K562 (cell line): ENCODE measurements around the gene EFCAB9. TPM values are rescaled to one million over a fixed set of nuclear protein-coding genes. Genes with fewer than 3 reads are reported as not detected.

Experiments
- ATAC-seq: fragments of 200-7000 bp; cut with Tn5 transposase; 3 replicates; pipeline ENCODE4 v1.9.1; 2020; ENCODE audit warnings: moderate library complexity
- BruUV-seq: library from RNA; stranded (reverse); fragments of 400-500 nt; replicated peaks from 2 replicates; lab custom pipeline; 2021; lab: Mats Ljungman, UMichigan
- CTCF ChIA-PET: fragments of 300-600 bp; formaldehyde crosslinking; extraction: SDS; loops from one replicate; lab custom pipeline; 2021; ENCODE audit warnings: low intra/inter-chr PET ratio; lab: Yijun Ruan, JAX
- POLR2A ChIA-PET: fragments of 300-600, 350-650 bp; sonication (Branson Sonifier 250); formaldehyde crosslinking; extraction: SDS; loops from one replicate; lab custom pipeline; 2021; ENCODE audit warnings: antibody characterized with exemption, inconsistent platforms; lab: Yijun Ruan, JAX
- DNase-seq, 4 experiments: peaks; one replicate each; pipeline versions ENCODE4 v3.0.0 to v3.0.0-alpha.2; 2011 to 2018; ENCODE audit warnings: low spot score in 3 of 4, mixed read lengths in 3 of 4; ENCODE audit errors: extremely low read depth in 1 of 4
- FAIRE-seq: peaks from 2 replicates; lab custom pipeline; 2011; peaks lifted over from hg19 to GRCh38; lab: Jason Lieb, UNC
- H2AFZ ChIP-seq: 2 replicates; pipeline ENCODE4 v1.6.0; 2011; ENCODE audit warnings: low read depth, low read length, control low read depth, inconsistent platforms
- H3K27ac ChIP-seq: fragments of 200-600 bp; 3 replicates; pipeline ENCODE4 v1.8.0; 2011; ENCODE audit warnings: low read depth, mild to moderate bottlenecking, control low read depth, inconsistent platforms, low read length, moderate library complexity, mixed read lengths; ENCODE audit errors: extremely low read depth
- H3K27me3 ChIP-seq, 2 experiments: fragments of 300-600 bp in 1 of 2; 2 replicates in 1 of 2; 3 replicates in 1 of 2; pipeline versions ENCODE4 v1.6.0 to v1.8.0; 2011; ENCODE audit warnings: inconsistent platforms in 2 of 2, low read length in 2 of 2, mild to moderate bottlenecking in 1 of 2, mixed read lengths in 1 of 2, moderate library complexity in 1 of 2; ENCODE audit not compliant: control insufficient read depth in 2 of 2, insufficient read depth in 2 of 2
- H3K36me3 ChIP-seq: fragments of 300-600 bp; 3 replicates; pipeline ENCODE4 v1.8.0; 2011; ENCODE audit warnings: mild to moderate bottlenecking, low read length, inconsistent platforms; ENCODE audit not compliant: control insufficient read depth, insufficient read depth
- H3K4me1 ChIP-seq, 2 experiments: fragments of 200-600 bp in 1 of 2; replicated peaks in 1 of 2; 2 replicates in 1 of 2; 3 replicates in 1 of 2; pipeline versions ENCODE4 v1.5.1 to v1.8.0; 2011; ENCODE audit warnings: inconsistent platforms in 2 of 2, low read length in 2 of 2, mild to moderate bottlenecking in 1 of 2, mixed read lengths in 1 of 2, moderate library complexity in 1 of 2; ENCODE audit not compliant: control insufficient read depth in 2 of 2, insufficient read depth in 2 of 2
- H3K4me2 ChIP-seq: 2 replicates; pipeline ENCODE4 v1.6.1; 2011; ENCODE audit warnings: low read length, control low read depth, inconsistent platforms, mixed read lengths; ENCODE audit not compliant: insufficient read depth
- H3K4me3 ChIP-seq: fragments of 200-600 bp; sonication (generic), shearing (Covaris generic); 2 replicates; pipeline ENCODE4 v1.5.1; 2016; ENCODE audit warnings: control low read depth, inconsistent platforms
- H3K79me2 ChIP-seq: fragments of 200-600 bp; 3 replicates; pipeline ENCODE4 v1.8.0; 2011; ENCODE audit warnings: low read length, inconsistent platforms; ENCODE audit not compliant: control insufficient read depth, insufficient read depth
- H3K9ac ChIP-seq, 2 experiments: 2 replicates each; pipeline versions ENCODE4 v1.6.0 to v1.6.1; 2011; ENCODE audit warnings: low read depth in 2 of 2, low read length in 2 of 2, control low read depth in 1 of 2, inconsistent platforms in 1 of 2, mild to moderate bottlenecking in 1 of 2, mixed read lengths in 1 of 2; ENCODE audit not compliant: insufficient read depth in 1 of 2
- H3K9me1 ChIP-seq: one replicate; pipeline ENCODE4 v1.6.0; 2011; ENCODE audit warnings: inconsistent platforms, mild to moderate bottlenecking, low read length, moderate library complexity; ENCODE audit not compliant: control insufficient read depth, insufficient read depth
- H3K9me3 ChIP-seq: replicated peaks from 2 replicates; pipeline ENCODE4 v1.5.1; 2011; ENCODE audit warnings: low read depth, low read length, inconsistent platforms; ENCODE audit not compliant: control insufficient read depth, insufficient read depth
- H4K20me1 ChIP-seq: replicated peaks from 2 replicates; pipeline ENCODE4 v1.6.1; 2011; ENCODE audit warnings: low read length, inconsistent platforms, mixed read lengths; ENCODE audit not compliant: control insufficient read depth, insufficient read depth
- DNMT1 ChIP-seq: fragments of 450-650 bp; IDR thresholded peaks from 2 replicates; pipeline ENCODE4 v1.6.1; 2016; ENCODE audit warnings: antibody characterized with exemption, mild to moderate bottlenecking
- EGR1 ChIP-seq: fragments of 450-650 bp; conservative IDR thresholded peaks from 2 replicates; pipeline ENCODE4 v1.6.1; 2017; ENCODE audit warnings: mild to moderate bottlenecking
- FOSL1 ChIP-seq: fragments of 200-800 bp; sonication (Bioruptor generic); conservative IDR thresholded peaks from 2 replicates; pipeline ENCODE4 v1.6.1; 2016; ENCODE audit warnings: missing genetic modification characterization, missing compliant biosample characterization
- RB1 ChIP-seq: fragments of 450-650 bp; IDR thresholded peaks from 2 replicates; pipeline ENCODE4 v1.6.1; 2017; ENCODE audit warnings: low read depth, mild to moderate bottlenecking
- RBBP5 ChIP-seq: fragments of 200-600 bp; sonication (generic); IDR thresholded peaks from 2 replicates; pipeline ENCODE4 v1.6.1; 2012; ENCODE audit warnings: borderline replicate concordance, mild to moderate bottlenecking, low read length, control low read depth, inconsistent platforms; ENCODE audit not compliant: insufficient read depth, poor library complexity, severe bottlenecking
- RBM34 ChIP-seq: fragments of 200-400 bp; formaldehyde crosslinking; IDR thresholded peaks from 2 replicates; pipeline ENCODE4 v1.6.1; 2018; ENCODE audit warnings: low read length, borderline replicate concordance; ENCODE audit not compliant: insufficient read depth
- SUPT5H ChIP-seq: fragments of 450-650 bp; IDR thresholded peaks from 2 replicates; pipeline ENCODE4 v1.6.1; 2016
- TOE1 ChIP-seq, 2 experiments: fragments of 450-650 bp in 1 of 2; sonication (generic) in 1 of 2; formaldehyde crosslinking in 1 of 2; IDR thresholded peaks; 2 replicates each; pipeline versions ENCODE4 v1.7.1 to v1.8.0; 2016 to 2022; ENCODE audit warnings: borderline replicate concordance in 2 of 2, mild to moderate bottlenecking in 2 of 2, antibody characterized with exemption in 1 of 2, inconsistent platforms in 1 of 2, low read depth in 1 of 2, missing genetic modification reagents in 1 of 2, moderate library complexity in 1 of 2
- UBTF ChIP-seq, 2 experiments: IDR thresholded peaks; 2 replicates each; pipeline ENCODE4 v1.6.1; 2012; ENCODE audit warnings: improper control_type of control experiment in 2 of 2, low read depth in 2 of 2, low read length in 2 of 2, borderline replicate concordance in 1 of 2
- ZBTB1 ChIP-seq: sonication (generic); formaldehyde crosslinking; IDR thresholded peaks from 2 replicates; pipeline ENCODE4 v1.8.1; 2023; ENCODE audit warnings: missing genetic modification reagents, low read depth, mild to moderate bottlenecking, borderline replicate concordance
- ZC3H8 ChIP-seq: fragments of 450-650 bp; IDR thresholded peaks from 2 replicates; pipeline ENCODE4 v1.6.1; 2017
- ZNF347 ChIP-seq: fragments of 450-650 bp; formaldehyde crosslinking; IDR thresholded peaks from 2 replicates; pipeline ENCODE4 v1.4.0; 2020; ENCODE audit warnings: low read depth, mild to moderate bottlenecking, moderate library complexity
- WGBS: fragments of 100-300 bp; shearing (Covaris generic); methylation state at CpG from one replicate; pipeline ENCODE4 v1.1.6; 2016; ENCODE audit warnings: low coverage, mixed read lengths; ENCODE audit not compliant: insufficient coverage; ENCODE audit errors: missing lambda C conversion rate; 5-methylcytosine and 5-hydroxymethylcytosine counted together
- in situ Hi-C: fragments of 300-500 bp; cut with MboI; formaldehyde crosslinking; loops from 4 replicates; pipeline ENCODE4 v1.15.0; 2018; ENCODE audit warnings: inconsistent platforms, mixed read lengths
- intact Hi-C: fragments of 100-400 bp; cut with micrococcal nuclease; formaldehyde crosslinking; loops from 2 replicates; pipeline ENCODE4 v1.14.2; 2022
- polyA plus RNA-seq, 8 experiments: library from polyadenylated mRNA; depleted of rRNA in 4 of 8; stranded (reverse) in 5 of 8; unstranded in 3 of 8; fragments of >200 nt; fragmentation: Nextera tagmentation in 2 of 8; fragmentation: Illumina TruSeq in 1 of 8; extraction: Ambion mirVana in 2 of 8; extraction: Trizol in 1 of 8; gene quantifications; 2 replicates each; pipeline versions ENCODE4 v1.2.1 to v1.2.3, GENCODE V29; 2011 to 2014; ENCODE audit warnings: inconsistent platforms in 1 of 8, missing spikeins in 1 of 8
- total RNA-seq, 7 experiments: library from RNA; depleted of rRNA in 6 of 7; stranded (reverse); fragments of >200 nt in 6 of 7; fragmentation: Illumina TruSeq in 2 of 7; extraction: Trizol in 2 of 7; gene quantifications; 2 replicates each; pipeline versions ENCODE4 v1.2.1 to v1.2.3, GENCODE V29; 2011 to 2021; ENCODE audit warnings: low replicate concordance in 1 of 7

EFCAB9 gene
- total and polyA plus RNA-seq, 9 of the 15 experiments (the other 6 are each of a cell fraction or from before 2014, with no cell fraction given) = not detected

GRCh38 chr5:172219296-172219695 is 25.3 kb downstream of the EFCAB9 start:
- no peaks in the 10 kb centered on the region for H3K9me1 ChIP-seq
- POLR2A ChIA-PET = no interaction called here
- TF ChIP-seq FOSL1 (tag) = no peak
- FAIRE-seq (no peak), DNase-seq (no peak), ATAC-seq (no peak)
- no TSS peak for BruUV-seq
- H3K4me3 ChIP-seq = no peak overlapping the region
- in situ Hi-C loops (no loop called here), intact Hi-C loops (no loop called here)
- no peaks in the 10 kb centered on the region for H3K79me2 ChIP-seq
- H2AFZ ChIP-seq = no peak overlapping the region
- 0% methylated on average over 2 of the region's 2 CpGs for WGBS
- H4K20me1 ChIP-seq = no peaks in the 10 kb centered on the region
- no peaks in the 10 kb centered on the region for H3K9me3 ChIP-seq
- no peak overlapping the region for H3K27ac ChIP-seq
- H3K9ac ChIP-seq = no peak overlapping the region
- H3K4me2 ChIP-seq = no peak overlapping the region
- CTCF ChIA-PET = no interaction called here
- no peaks in the 10 kb centered on the region for H3K36me3 ChIP-seq
- H3K4me1 ChIP-seq = no peaks in the 10 kb centered on the region
- H3K27me3 ChIP-seq = peaks cover 8 to 10% of the 10 kb centered on the region in 2 experiments; a peak in 4 of 5 replicates

GRCh38 chr5:172223901-172224873 is 30.2 kb downstream of the EFCAB9 start:
- intact Hi-C loops = no loop called here
- no peak for TF ChIP-seq ZBTB1 (CRISPR knock-in tag)
- TF ChIP-seq ZNF347 (CRISPR knock-in tag) = no peak
- no peak for TF ChIP-seq RB1
- no peak for TF ChIP-seq UBTF (IDR thresholded peaks at IDR 0.05; ENCODE audit: borderline replicate concordance in 1 of 2, low read depth in 2 of 2, low read length in 2 of 2)
- TF ChIP-seq EGR1 = no peak
- TF ChIP-seq TOE1 (IDR thresholded peaks at IDR 0.05; ENCODE audit: borderline replicate concordance) = no peak
- no peak for TF ChIP-seq TOE1 (CRISPR knock-in tag; IDR thresholded peaks at IDR 0.05; ENCODE audit: borderline replicate concordance, low read depth)
- TF ChIP-seq RBM34 = no peak
- no peak for TF ChIP-seq SUPT5H
- TF ChIP-seq DNMT1 = no peak
- TF ChIP-seq ZC3H8 = no peak
- TF ChIP-seq RBBP5 = no peak
- no peak overlapping the region for H3K27ac ChIP-seq
- ChIA-PET POLR2A (no interaction called here), CTCF (no interaction called here)
- no peak overlapping the region for H2AFZ ChIP-seq
- no TSS peak for BruUV-seq
- H3K9me3 ChIP-seq = no peaks in the 10 kb centered on the region
- no peaks in the 10 kb centered on the region for H3K4me1 ChIP-seq
- H4K20me1 ChIP-seq = no peaks in the 10 kb centered on the region; the same call in 1 of the 2 replicates
- H3K27me3 ChIP-seq = peaks cover 0 to 2% of the 10 kb centered on the region in 2 experiments; a peak in 1 of 5 replicates
- FAIRE-seq = no peak
- DNase-seq = no peak
- H3K79me2 ChIP-seq = no peaks in the 10 kb centered on the region
- no peak overlapping the region for H3K4me3 ChIP-seq
- H3K9me1 ChIP-seq = no peaks in the 10 kb centered on the region
- in situ Hi-C loops = no loop called here
- H3K36me3 ChIP-seq = no peaks in the 10 kb centered on the region
- no peak overlapping the region for H3K4me2 ChIP-seq
- 3% methylated on average over 10 of the region's 10 CpGs for WGBS
- ATAC-seq = no peak
- no peak overlapping the region for H3K9ac ChIP-seq
